NB4 (cell line): ENCODE data around the gene OLFML1.

ENCODE experiments used
- DNase-seq: peaks from one replicate; pipeline ENCODE4 v3.0.0; 2010; ENCODE audit warnings: low read depth
- H3K4me3 ChIP-seq: one replicate; pipeline ENCODE4 v1.5.1; 2011; ENCODE audit warnings: mild to moderate bottlenecking, low read depth, low read length, moderate library complexity
- CTCF ChIP-seq: IDR thresholded peaks from one replicate; pipeline ENCODE4 v1.5.1; 2012; ENCODE audit warnings: low read depth, low read length
- MAX ChIP-seq: IDR thresholded peaks from 2 replicates; pipeline ENCODE4 v1.6.1; 2011; ENCODE audit warnings: low read depth, low read length
- MYC ChIP-seq: IDR thresholded peaks from 2 replicates; pipeline ENCODE4 v1.6.1; 2011; ENCODE audit warnings: low read depth, low read length
- POLR2A ChIP-seq: IDR thresholded peaks from 2 replicates; pipeline ENCODE4 v1.6.1; 2011; ENCODE audit warnings: mild to moderate bottlenecking; ENCODE audit not compliant: insufficient read length; ENCODE audit errors: extremely low read depth

OLFML1 gene

GRCh38 chr11:7467652-7468051 lies 17.7 kb upstream of the OLFML1 start:
- no peak for TF ChIP-seq MAX
- no peak for TF ChIP-seq MYC
- TF ChIP-seq CTCF = no peak
- no peak for TF ChIP-seq POLR2A

GRCh38 chr11:7469351-7469865 lies 15.9 kb upstream of the OLFML1 start:
- no peak overlapping the region for H3K4me3 ChIP-seq
- TF ChIP-seq POLR2A = no peak
- TF ChIP-seq CTCF = no peak
- TF ChIP-seq MAX = no peak
- TF ChIP-seq MYC = no peak
- no peak for DNase-seq

More at GRCh38 chr11:7467652-7468051, 17.7 kb upstream of the OLFML1 start:
- no peak overlapping the region for H3K4me3 ChIP-seq
- DNase-seq = no peak

GRCh38 chr11:7471071-7471470 lies 14.2 kb upstream of the OLFML1 start:
- no peak for DNase-seq
- no peak for TF ChIP-seq POLR2A
- no peak for TF ChIP-seq MAX
- no peak for TF ChIP-seq MYC
- no peak for TF ChIP-seq CTCF
- H3K4me3 ChIP-seq = no peak overlapping the region

- TF ChIP-seq MAX (peak; percentile 28; the same call in 1 of the 2 replicates), POLR2A (no peak), CTCF (no peak), MYC (no peak)
- H3K4me3 ChIP-seq = no peak overlapping the region
- peak; percentile 53 for DNase-seq
These were observed 11.6 kb upstream of the OLFML1 start for GRCh38 chr11:7473717-7474116.

- TF ChIP-seq MYC = no peak
- TF ChIP-seq MAX = no peak
- no peak for TF ChIP-seq CTCF
- TF ChIP-seq POLR2A = no peak
- no peak overlapping the region for H3K4me3 ChIP-seq
- DNase-seq = no peak
These were observed 5.2 kb upstream of the OLFML1 start for GRCh38 chr11:7480113-7480512.

- DNase-seq = no peak
- no peak for TF ChIP-seq POLR2A
- no peak for TF ChIP-seq MAX
- TF ChIP-seq CTCF = no peak
- no peak for TF ChIP-seq MYC
- no peak overlapping the region for H3K4me3 ChIP-seq
These were observed 1.2 kb upstream of the OLFML1 start for GRCh38 chr11:7484131-7484530.
